ENCODE measurements around the gene HMGCL. TPM values are rescaled to one million over a fixed set of nuclear protein-coding genes. Genes with fewer than 3 reads are reported as not detected.

Gene HMGCL
- total RNA-seq, 1 experiment from 2014 or later, result 23.1 TPM

DNA sequence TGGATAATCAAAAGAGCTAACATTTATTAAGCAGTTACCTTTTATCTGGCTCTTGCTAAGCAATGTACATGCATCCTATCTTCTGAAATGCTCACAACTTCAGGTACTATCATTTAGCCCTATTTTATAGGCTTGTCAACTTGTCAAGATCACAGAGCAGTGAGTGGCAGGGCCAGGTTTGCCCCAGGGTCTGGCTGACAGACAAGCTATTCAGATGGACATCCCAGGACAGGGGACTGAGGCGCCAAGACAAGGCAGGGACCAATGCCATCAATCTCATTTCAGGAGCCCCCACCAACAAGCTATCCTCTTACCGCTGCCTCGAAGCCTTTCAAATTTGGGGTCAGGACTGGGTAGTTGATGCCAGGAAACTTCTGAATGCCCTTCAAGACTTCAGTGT lies 8.9 kb downstream of the HMGCL start:
- no peak for DNase-seq
- Mint-ChIP-seq H3K4me1 (ENCODE audit: low read depth, unreplicated experiment) (no peaks in the 10 kb centered on the region), H3K36me3 (ENCODE audit: insufficient read depth, unreplicated experiment) (no peaks in the 10 kb centered on the region), H3K27ac (ENCODE audit: unreplicated experiment) (no peak overlapping the region), H3K4me3 (ENCODE audit: low read depth, unreplicated experiment) (no peak overlapping the region), H3K9me3 (ENCODE audit: low read depth, unreplicated experiment) (no peaks in the 10 kb centered on the region), H3K27me3 (ENCODE audit: unreplicated experiment) (no peaks in the 10 kb centered on the region)
- intact Hi-C loops (cut with micrococcal nuclease; ENCODE audit: unreplicated experiment), result loop anchor here (10.0 kb wide), 1 partner anchor 48 kb away; the partner anchor contains the start of gene FUCA1
- TF ChIP-seq, protein P1, sequence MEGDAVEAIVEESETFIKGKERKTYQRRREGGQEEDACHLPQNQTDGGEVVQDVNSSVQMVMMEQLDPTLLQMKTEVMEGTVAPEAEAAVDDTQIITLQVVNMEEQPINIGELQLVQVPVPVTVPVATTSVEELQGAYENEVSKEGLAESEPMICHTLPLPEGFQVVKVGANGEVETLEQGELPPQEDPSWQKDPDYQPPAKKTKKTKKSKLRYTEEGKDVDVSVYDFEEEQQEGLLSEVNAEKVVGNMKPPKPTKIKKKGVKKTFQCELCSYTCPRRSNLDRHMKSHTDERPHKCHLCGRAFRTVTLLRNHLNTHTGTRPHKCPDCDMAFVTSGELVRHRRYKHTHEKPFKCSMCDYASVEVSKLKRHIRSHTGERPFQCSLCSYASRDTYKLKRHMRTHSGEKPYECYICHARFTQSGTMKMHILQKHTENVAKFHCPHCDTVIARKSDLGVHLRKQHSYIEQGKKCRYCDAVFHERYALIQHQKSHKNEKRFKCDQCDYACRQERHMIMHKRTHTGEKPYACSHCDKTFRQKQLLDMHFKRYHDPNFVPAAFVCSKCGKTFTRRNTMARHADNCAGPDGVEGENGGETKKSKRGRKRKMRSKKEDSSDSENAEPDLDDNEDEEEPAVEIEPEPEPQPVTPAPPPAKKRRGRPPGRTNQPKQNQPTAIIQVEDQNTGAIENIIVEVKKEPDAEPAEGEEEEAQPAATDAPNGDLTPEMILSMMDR (IDR thresholded peaks at IDR 0.05; ENCODE audit: unreplicated experiment), result no peak
- no TSS peak for BruUV-seq (replicated peaks)
- CTCF ChIA-PET, result interaction anchor here (0.7 kb wide), 1 partner anchor 9 kb away, joined by 3 read pairs; no protein-coding TSS in a partner anchor

DNA sequence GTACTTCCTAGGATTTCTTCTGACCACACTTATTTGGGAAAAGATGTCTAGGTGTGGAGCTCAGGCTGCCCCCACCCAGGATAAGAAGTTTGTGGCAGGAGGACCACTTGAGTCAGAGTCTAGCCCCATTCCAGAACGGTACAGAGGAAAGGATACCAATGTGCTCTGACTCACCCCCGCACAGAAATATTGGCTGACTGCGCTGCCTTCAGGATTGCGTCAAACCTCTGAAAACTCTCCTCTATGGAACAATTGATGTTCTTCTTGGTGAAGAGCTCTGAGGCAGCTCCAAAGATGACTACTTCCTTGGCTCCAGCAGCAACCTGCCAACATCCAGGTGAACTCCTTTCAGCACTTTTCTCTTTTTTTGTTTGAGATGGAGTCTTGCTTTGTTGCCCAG lies 11.2 kb downstream of the HMGCL start:
- intact Hi-C loops (cut with micrococcal nuclease; ENCODE audit: unreplicated experiment), result loop anchor here (10.0 kb wide), 1 partner anchor 51 kb away; the partner anchor contains the start of gene FUCA1
- Mint-ChIP-seq H3K27ac (ENCODE audit: unreplicated experiment) (no peak overlapping the region), H3K27me3 (ENCODE audit: unreplicated experiment) (no peaks in the 10 kb centered on the region), H3K4me3 (ENCODE audit: low read depth, unreplicated experiment) (no peak overlapping the region), H3K36me3 (ENCODE audit: insufficient read depth, unreplicated experiment) (no peaks in the 10 kb centered on the region), H3K4me1 (ENCODE audit: low read depth, unreplicated experiment) (no peaks in the 10 kb centered on the region), H3K9me3 (ENCODE audit: low read depth, unreplicated experiment) (no peaks in the 10 kb centered on the region)
- CTCF ChIA-PET, result interaction anchor here (1.2 kb wide), 1 partner anchor 9 kb away, joined by 4 read pairs; no protein-coding TSS in a partner anchor
- no peak for DNase-seq
- no TSS peak for BruUV-seq (replicated peaks)
- TF ChIP-seq, protein P1 (IDR thresholded peaks at IDR 0.05; ENCODE audit: unreplicated experiment), result no peak

- H3K9me3 Mint-ChIP-seq (ENCODE audit: low read depth, unreplicated experiment), result no peaks in the 10 kb centered on the region
- TF ChIP-seq, protein P1 (IDR thresholded peaks at IDR 0.05; ENCODE audit: unreplicated experiment), result peak; percentile 20
- H3K4me1 Mint-ChIP-seq (ENCODE audit: low read depth, unreplicated experiment), result no peaks in the 10 kb centered on the region
- BruUV-seq (replicated peaks), result no TSS peak
- no peaks in the 10 kb centered on the region for H3K27me3 Mint-ChIP-seq (ENCODE audit: unreplicated experiment)
- no peak overlapping the region for H3K27ac Mint-ChIP-seq (ENCODE audit: unreplicated experiment)
- peaks cover 5% of the 10 kb centered on the region for H3K36me3 Mint-ChIP-seq (ENCODE audit: insufficient read depth, unreplicated experiment)
- CTCF ChIA-PET, result interaction anchor here (0.7 to 2.4 kb wide), 3 partner anchors 18 to 106 kb away, joined by 3 to 12 read pairs (median 3); no protein-coding TSS in a partner anchor
- peak; percentile 45 for DNase-seq
- intact Hi-C loops (cut with micrococcal nuclease; ENCODE audit: unreplicated experiment), result loop anchor here (10.0 kb wide), 1 partner anchor 54 kb away; the partner anchor contains the start of gene FUCA1
- H3K4me3 Mint-ChIP-seq (ENCODE audit: low read depth, unreplicated experiment), result no peak overlapping the region
Observed at GRCh38 chr1:23810818-23811540, 14.2 kb downstream of the HMGCL start.

DNA sequence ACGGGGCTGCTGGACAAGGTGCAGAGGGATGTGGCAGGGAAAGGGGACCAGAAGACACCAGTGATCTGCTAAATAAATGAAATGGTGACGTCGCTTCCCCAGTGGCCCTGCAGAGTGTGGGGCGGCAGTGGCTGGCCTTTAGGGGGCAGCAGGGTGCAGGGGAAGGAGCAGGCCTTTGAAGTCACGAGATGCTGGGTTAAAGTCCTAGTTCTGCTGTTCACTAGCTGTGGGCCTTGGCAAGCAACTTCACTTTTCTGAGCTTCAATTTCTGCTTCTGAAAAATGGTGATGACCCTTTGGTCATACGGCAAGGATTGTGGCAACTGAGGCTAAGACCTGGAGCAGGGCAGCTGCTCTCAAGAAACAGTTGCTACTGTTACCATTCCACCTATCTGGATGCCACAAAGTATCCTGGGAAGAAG lies 15.5 kb downstream of the HMGCL start:
- H3K4me3 Mint-ChIP-seq (ENCODE audit: low read depth, unreplicated experiment), result no peak overlapping the region
- no peaks in the 10 kb centered on the region for H3K9me3 Mint-ChIP-seq (ENCODE audit: low read depth, unreplicated experiment)
- intact Hi-C loops (cut with micrococcal nuclease; ENCODE audit: unreplicated experiment), result loop anchor here (10.0 kb wide), 2 partner anchors 55 to 335 kb away; partner anchors contain the start of genes FUCA1 and IL22RA1
- H3K27me3 Mint-ChIP-seq (ENCODE audit: unreplicated experiment), result no peaks in the 10 kb centered on the region
- peak; percentile 79 for DNase-seq
- CTCF ChIA-PET, result interaction anchor here (1.4 to 2.4 kb wide), 3 partner anchors 10 to 107 kb away, joined by 3 to 12 read pairs (median 5); no protein-coding TSS in a partner anchor
- peaks cover 5% of the 10 kb centered on the region for H3K36me3 Mint-ChIP-seq (ENCODE audit: insufficient read depth, unreplicated experiment)
- no TSS peak for BruUV-seq (replicated peaks)
- TF ChIP-seq, protein P1 (IDR thresholded peaks at IDR 0.05; ENCODE audit: unreplicated experiment), result peak; percentile 70
- no peak overlapping the region for H3K27ac Mint-ChIP-seq (ENCODE audit: unreplicated experiment)
- no peaks in the 10 kb centered on the region for H3K4me1 Mint-ChIP-seq (ENCODE audit: low read depth, unreplicated experiment)

Measured in Calu3 (cell line).